Activated CD8-positive, alpha-beta memory T cell treated with anti-CD3 and anti-CD28 coated beads for 36 hours (primary cell): ENCODE results near the gene RBBP6. TPM values are rescaled to one million over a fixed set of nuclear protein-coding genes. Genes with fewer than 3 reads are reported as not detected.
"Not testable (repeated sequence)": the region's sequence is repeated elsewhere in the genome, so short reads cannot be mapped to it uniquely, and the experiment has no call there.

Experiments
- CTCF ChIA-PET: fragments of 350-600 bp; sonication (Branson Sonifier 250); formaldehyde crosslinking; loops from one replicate; lab custom pipeline; 2021; ENCODE audit warnings: antibody characterized with exemption; lab: Charles Lee
- POLR2A ChIA-PET: fragments of 350-600 bp; sonication (Branson Sonifier 250); formaldehyde crosslinking; loops from one replicate; lab custom pipeline; 2021; ENCODE audit warnings: antibody characterized with exemption; lab: Charles Lee
- total RNA-seq, 2 experiments: library from RNA; stranded (reverse); gene quantifications; one replicate each; pipeline ENCODE4 v1.2.3, GENCODE V29; 2021

Gene RBBP6
- total RNA-seq, 2 experiments from 2014 or later, result 52.0 to 52.6 TPM

DNA sequence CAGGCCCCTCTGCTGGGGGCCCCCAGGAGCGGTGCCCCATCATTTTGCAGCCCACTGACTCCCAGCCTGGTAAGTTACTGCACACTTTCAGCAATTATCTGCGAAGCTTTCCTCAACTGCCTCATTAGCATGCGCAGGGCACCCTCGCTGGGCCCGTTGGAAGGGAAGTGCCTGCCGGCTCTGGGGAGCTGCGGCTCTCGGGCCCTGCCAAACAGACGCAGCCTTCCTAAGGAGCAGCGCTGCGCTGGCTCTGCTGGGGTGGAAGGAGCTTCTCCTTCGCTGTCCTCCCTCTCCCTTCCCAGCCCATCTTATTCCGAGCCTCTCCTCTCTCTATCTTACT, 71.0 kb downstream of the RBBP6 start:
- CTCF ChIA-PET, result interaction anchor here (0.7 kb wide), 1 partner anchor 303 kb away, joined by 3 read pairs; no protein-coding TSS in a partner anchor
- POLR2A ChIA-PET, result no interaction called here

GRCh38 chr16:24611310-24611709, 71.9 kb downstream of the RBBP6 start:
- ChIA-PET CTCF (no interaction called here), POLR2A (no interaction called here)

DNA sequence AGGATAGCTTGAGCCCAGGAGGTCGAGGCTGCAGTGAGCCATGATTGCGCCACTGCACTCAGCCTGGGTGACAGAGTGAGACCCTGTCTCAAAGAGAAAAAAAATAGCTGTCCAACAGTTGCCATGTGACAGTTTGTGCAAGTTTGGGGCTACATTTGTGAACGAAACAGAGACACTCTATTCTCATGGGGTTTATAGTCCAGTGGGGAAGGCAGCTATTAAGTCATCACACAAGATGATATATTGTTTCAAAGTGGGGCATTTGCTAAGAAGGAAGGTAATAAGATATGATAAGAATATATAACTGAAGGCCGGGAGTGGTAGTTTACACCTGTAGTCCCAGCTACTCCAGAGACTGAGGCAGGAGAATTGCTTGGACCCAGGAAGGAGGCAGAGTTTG, 73.3 kb downstream of the RBBP6 start:
- ChIA-PET CTCF (no interaction called here), POLR2A (interaction anchor here (0.6 kb wide), 1 partner anchor 18 kb away, joined by 3 read pairs; no protein-coding TSS in a partner anchor)

DNA sequence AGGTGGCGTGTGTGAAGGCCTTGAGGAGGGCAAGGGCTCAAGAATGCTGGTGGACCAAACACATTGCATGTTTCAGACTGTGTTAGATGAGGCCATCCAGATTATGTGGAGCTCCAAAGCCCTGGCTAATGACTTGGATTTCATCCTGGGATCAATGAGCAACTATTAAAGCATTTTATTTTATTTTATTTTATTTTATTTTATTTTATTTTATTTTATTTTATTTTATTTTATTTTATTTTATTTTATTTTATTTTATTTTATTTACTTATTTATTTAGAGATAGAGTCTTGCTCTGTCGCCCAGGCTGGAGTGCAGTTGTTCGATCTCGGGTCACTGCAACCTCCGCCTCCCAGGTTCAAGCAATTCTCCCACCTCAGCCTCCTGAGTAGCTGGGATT, 73.9 kb downstream of the RBBP6 start:
- POLR2A ChIA-PET, CTCF ChIA-PET: not testable (repeated sequence)

DNA sequence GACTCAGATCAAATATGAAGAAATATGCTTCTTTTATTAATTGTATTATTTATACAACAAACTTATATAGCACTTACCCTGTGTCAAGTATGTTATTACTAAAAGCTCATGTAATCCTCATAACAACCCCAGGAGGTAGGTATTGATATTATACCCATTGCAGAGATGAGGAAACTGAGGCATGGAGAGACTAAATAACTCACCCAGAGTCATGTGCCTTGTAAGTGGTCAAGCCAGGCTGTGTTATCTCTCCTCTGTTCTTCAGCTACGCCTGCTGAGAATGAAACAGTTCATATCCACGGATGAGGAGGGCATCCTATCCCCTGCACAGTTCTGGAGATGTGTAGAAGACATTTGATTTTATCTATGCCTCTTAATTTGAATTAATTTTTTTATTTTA, 78.1 kb downstream of the RBBP6 start:
- ChIA-PET CTCF (no interaction called here), POLR2A (no interaction called here)

Other genes starting within 250 kb of the RBBP6 start
- 10 to 100 TPM; 37.7 to 41.9 TPM for gene TNRC6A, start 190.1 kb downstream of the RBBP6 start, total RNA-seq